ENCODE measurements around the gene FAM200C.

DNA sequence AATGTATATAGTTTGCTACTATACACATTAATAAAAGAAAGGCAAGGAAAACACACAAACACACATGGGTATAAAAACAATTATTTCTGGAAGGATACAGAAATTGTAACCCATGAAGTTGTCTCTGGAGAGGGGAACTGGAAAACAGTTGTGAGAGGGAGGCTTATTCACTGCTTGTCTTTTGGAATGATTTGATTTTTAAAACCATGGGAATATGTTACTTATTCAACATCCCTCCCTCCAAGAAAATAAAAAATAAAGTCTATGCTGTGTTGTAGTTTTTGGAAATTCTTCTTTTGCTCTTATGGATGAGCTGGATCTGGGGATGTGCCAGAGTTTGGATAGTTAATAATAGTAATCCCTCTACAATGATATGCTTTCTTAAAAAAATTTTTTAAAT, 23.4 kb downstream of the FAM200C start:
- TF ChIP-seq, protein P1, sequence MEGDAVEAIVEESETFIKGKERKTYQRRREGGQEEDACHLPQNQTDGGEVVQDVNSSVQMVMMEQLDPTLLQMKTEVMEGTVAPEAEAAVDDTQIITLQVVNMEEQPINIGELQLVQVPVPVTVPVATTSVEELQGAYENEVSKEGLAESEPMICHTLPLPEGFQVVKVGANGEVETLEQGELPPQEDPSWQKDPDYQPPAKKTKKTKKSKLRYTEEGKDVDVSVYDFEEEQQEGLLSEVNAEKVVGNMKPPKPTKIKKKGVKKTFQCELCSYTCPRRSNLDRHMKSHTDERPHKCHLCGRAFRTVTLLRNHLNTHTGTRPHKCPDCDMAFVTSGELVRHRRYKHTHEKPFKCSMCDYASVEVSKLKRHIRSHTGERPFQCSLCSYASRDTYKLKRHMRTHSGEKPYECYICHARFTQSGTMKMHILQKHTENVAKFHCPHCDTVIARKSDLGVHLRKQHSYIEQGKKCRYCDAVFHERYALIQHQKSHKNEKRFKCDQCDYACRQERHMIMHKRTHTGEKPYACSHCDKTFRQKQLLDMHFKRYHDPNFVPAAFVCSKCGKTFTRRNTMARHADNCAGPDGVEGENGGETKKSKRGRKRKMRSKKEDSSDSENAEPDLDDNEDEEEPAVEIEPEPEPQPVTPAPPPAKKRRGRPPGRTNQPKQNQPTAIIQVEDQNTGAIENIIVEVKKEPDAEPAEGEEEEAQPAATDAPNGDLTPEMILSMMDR (conservative IDR thresholded peaks at IDR 0.05; ENCODE audit: low read depth, low read length), result no peak
- no peak for TF ChIP-seq EZH2 (IDR thresholded peaks at IDR 0.05; ENCODE audit: low read length, unreplicated experiment)
